HepG2 (cell line): ENCODE measurements around the gene CCDC183. TPM values are rescaled to one million over a fixed set of nuclear protein-coding genes. Genes with fewer than 3 reads are reported as not detected.

ENCODE experiments used
- DBP ChIP-seq: sonication (generic); formaldehyde crosslinking; IDR thresholded peaks from 2 replicates; pipeline ENCODE4 v1.4.0; 2020; ENCODE audit warnings: missing genetic modification reagents; ENCODE audit errors: not compliant biosample characterization
- FLYWCH1 ChIP-seq: sonication (generic); formaldehyde crosslinking; IDR thresholded peaks from 2 replicates; pipeline ENCODE4 v1.8.1; 2023; ENCODE audit warnings: mild to moderate bottlenecking, missing genetic modification reagents
- FOSL2 ChIP-seq: sonication (generic); formaldehyde crosslinking; IDR thresholded peaks from 2 replicates; pipeline ENCODE4 v1.4.0; 2020; ENCODE audit warnings: missing genetic modification reagents
- FOXP1 ChIP-seq, 2 experiments: fragments of 450-650 bp in 1 of 2; IDR thresholded peaks; 2 replicates each; pipeline ENCODE4 v1.6.1; 2017 to 2018; ENCODE audit warnings: antibody characterized with exemption in 1 of 2
- HOXA9 ChIP-seq: sonication (generic); formaldehyde crosslinking; IDR thresholded peaks from 2 replicates; pipeline ENCODE4 v1.8.1; 2022; ENCODE audit warnings: missing genetic modification reagents, mild to moderate bottlenecking, moderate library complexity, borderline replicate concordance
- KLF15 ChIP-seq: sonication (generic); formaldehyde crosslinking; IDR thresholded peaks from 2 replicates; pipeline ENCODE4 v1.8.1; 2023; ENCODE audit warnings: borderline replicate concordance, mild to moderate bottlenecking, inconsistent platforms, missing genetic modification reagents, mixed read lengths
- SKIL ChIP-seq: sonication (generic); formaldehyde crosslinking; IDR thresholded peaks from 2 replicates; pipeline ENCODE4 v1.8.0; 2022; ENCODE audit warnings: missing genetic modification reagents, mild to moderate bottlenecking, moderate library complexity, borderline replicate concordance
- SP5 ChIP-seq: IDR thresholded peaks from 2 replicates; pipeline ENCODE4 v1.6.1; 2016; ENCODE audit warnings: low read depth, borderline replicate concordance
- SSRP1 ChIP-seq: IDR thresholded peaks from 2 replicates; pipeline ENCODE4 v1.6.1; 2016; ENCODE audit warnings: control low read depth
- ZEB1 ChIP-seq: IDR thresholded peaks from 2 replicates; pipeline ENCODE4 v1.6.1; 2012; ENCODE audit warnings: mild to moderate bottlenecking, low read depth, inconsistent platforms; ENCODE audit not compliant: insufficient replicate concordance
- polyA plus RNA-seq, 8 experiments: library from polyadenylated mRNA; depleted of rRNA in 3 of 8; stranded (reverse) in 7 of 8; unstranded in 1 of 8; fragments of >200 nt; fragmentation: Illumina TruSeq in 4 of 8; extraction: Trizol in 4 of 8; gene quantifications; 2 replicates each; pipeline versions ENCODE4 v1.2.1 to v1.2.3, GENCODE V29; 2011 to 2016; ENCODE audit warnings: low read depth in 4 of 8, missing spikeins in 1 of 8, mixed read lengths in 1 of 8; ENCODE audit not compliant: insufficient read depth in 1 of 8
- total RNA-seq, 5 experiments: library from RNA; depleted of rRNA; stranded (reverse); fragments of >200 nt; fragmentation: Illumina TruSeq; extraction: Trizol; gene quantifications; 2 replicates each; pipeline ENCODE4 v1.2.3, GENCODE V29; 2016; ENCODE audit warnings: low read depth in 1 of 5
- TF ChIP-seq, protein P1 (sequence below): sonication (generic); formaldehyde crosslinking; IDR thresholded peaks from 2 replicates; pipeline ENCODE4 v1.4.0; 2020; ENCODE audit warnings: missing genetic modification reagents
- TF ChIP-seq, protein P2 (sequence below): sonication (generic); formaldehyde crosslinking; conservative IDR thresholded peaks from 2 replicates; pipeline ENCODE4 v1.4.0; 2020; ENCODE audit warnings: missing genetic modification reagents
- TF ChIP-seq, protein P3 (sequence below): IDR thresholded peaks from 2 replicates; pipeline ENCODE4 v1.6.1; 2016
- TF ChIP-seq, protein P4 (sequence below): fragments of 450-650 bp; IDR thresholded peaks from 2 replicates; pipeline ENCODE4 v1.6.1; 2017
- TF ChIP-seq, protein P5 (sequence below): sonication (generic); formaldehyde crosslinking; IDR thresholded peaks from 2 replicates; pipeline ENCODE4 v1.5.0; 2020; ENCODE audit warnings: missing genetic modification reagents

CCDC183 gene
- total and polyA plus RNA-seq, 2 of the 13 experiments (the other 11 are each of a cell fraction or from before 2014, with no cell fraction given), result 5.0 to 66.4 TPM

DNA sequence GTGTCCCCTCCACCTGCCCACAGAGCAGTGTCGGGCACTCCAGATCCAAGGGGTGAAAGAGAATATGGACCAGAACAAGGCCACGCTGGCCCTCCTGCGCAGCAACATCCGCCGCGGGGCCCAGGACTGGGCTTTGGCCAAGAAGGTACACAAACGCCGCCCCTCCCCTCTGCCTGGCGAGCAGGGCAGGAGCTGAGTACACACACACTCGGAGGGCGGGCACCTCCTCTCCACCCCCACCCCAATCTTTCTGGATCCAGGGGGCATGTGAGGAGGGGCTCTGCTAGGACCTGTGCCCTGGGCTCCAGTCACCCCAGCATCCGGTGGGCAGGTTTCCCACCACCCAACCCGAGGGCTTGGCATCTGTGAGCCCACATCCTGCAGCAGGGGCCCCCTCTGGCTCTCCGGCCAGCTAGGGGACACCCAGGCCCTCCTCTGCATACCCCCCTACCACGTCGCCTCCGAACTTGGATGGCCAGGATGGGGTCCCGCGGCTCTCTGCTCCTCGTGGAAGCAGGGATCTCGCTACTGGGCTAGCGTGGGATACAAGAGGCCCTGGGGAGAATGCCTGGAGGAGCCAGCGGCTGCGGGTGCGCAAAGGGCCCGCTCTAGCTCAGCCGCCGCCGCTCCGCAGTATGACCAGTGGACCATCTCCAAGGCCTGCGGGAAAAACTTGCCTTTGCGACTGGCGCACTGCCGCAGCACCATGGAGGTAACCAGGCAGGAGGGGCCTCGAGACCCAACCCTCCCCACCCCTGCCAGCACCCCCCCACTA is 3.1 kb downstream of the CCDC183 start (continued):
- TF ChIP-seq, protein P1, sequence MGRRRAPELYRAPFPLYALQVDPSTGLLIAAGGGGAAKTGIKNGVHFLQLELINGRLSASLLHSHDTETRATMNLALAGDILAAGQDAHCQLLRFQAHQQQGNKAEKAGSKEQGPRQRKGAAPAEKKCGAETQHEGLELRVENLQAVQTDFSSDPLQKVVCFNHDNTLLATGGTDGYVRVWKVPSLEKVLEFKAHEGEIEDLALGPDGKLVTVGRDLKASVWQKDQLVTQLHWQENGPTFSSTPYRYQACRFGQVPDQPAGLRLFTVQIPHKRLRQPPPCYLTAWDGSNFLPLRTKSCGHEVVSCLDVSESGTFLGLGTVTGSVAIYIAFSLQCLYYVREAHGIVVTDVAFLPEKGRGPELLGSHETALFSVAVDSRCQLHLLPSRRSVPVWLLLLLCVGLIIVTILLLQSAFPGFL (CRISPR knock-in tag), result no peak; the same call in 1 of the 2 replicates
- TF ChIP-seq, protein P2, sequence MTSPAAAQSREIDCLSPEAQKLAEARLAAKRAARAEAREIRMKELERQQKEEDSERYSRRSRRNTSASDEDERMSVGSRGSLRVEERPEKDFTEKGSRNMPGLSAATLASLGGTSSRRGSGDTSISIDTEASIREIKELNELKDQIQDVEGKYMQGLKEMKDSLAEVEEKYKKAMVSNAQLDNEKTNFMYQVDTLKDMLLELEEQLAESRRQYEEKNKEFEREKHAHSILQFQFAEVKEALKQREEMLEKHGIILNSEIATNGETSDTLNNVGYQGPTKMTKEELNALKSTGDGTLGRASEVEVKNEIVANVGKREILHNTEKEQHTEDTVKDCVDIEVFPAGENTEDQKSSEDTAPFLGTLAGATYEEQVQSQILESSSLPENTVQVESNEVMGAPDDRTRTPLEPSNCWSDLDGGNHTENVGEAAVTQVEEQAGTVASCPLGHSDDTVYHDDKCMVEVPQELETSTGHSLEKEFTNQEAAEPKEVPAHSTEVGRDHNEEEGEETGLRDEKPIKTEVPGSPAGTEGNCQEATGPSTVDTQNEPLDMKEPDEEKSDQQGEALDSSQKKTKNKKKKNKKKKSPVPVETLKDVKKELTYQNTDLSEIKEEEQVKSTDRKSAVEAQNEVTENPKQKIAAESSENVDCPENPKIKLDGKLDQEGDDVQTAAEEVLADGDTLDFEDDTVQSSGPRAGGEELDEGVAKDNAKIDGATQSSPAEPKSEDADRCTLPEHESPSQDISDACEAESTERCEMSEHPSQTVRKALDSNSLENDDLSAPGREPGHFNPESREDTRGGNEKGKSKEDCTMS (CRISPR knock-in tag), result no peak
- TF ChIP-seq KLF15 (CRISPR knock-in tag) (no peak), HOXA9 (no peak), FOXP1 (IDR thresholded peaks at IDR 0.05) (no peak), FOXP1 (CRISPR knock-in tag; IDR thresholded peaks at IDR 0.05) (peak; percentile 78), SSRP1 (CRISPR knock-in tag) (no peak), ZEB1 (no peak), FLYWCH1 (CRISPR knock-in tag) (no peak), DBP (CRISPR knock-in tag) (no peak), SP5 (peak; percentile 97), FOSL2 (CRISPR knock-in tag) (peak; percentile 26; the same call in 1 of the 2 replicates), SKIL (CRISPR knock-in tag) (peak; percentile 67; the same call in 1 of the 2 replicates)
- TF ChIP-seq, protein P3, sequence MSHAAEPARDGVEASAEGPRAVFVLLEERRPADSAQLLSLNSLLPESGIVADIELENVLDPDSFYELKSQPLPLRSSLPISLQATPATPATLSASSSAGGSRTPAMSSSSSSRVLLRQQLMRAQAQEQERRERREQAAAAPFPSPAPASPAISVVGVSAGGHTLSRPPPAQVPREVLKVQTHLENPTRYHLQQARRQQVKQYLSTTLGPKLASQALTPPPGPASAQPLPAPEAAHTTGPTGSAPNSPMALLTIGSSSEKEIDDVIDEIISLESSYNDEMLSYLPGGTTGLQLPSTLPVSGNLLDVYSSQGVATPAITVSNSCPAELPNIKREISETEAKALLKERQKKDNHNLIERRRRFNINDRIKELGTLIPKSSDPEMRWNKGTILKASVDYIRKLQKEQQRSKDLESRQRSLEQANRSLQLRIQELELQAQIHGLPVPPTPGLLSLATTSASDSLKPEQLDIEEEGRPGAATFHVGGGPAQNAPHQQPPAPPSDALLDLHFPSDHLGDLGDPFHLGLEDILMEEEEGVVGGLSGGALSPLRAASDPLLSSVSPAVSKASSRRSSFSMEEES, result peak; percentile 62
- TF ChIP-seq, protein P4, sequence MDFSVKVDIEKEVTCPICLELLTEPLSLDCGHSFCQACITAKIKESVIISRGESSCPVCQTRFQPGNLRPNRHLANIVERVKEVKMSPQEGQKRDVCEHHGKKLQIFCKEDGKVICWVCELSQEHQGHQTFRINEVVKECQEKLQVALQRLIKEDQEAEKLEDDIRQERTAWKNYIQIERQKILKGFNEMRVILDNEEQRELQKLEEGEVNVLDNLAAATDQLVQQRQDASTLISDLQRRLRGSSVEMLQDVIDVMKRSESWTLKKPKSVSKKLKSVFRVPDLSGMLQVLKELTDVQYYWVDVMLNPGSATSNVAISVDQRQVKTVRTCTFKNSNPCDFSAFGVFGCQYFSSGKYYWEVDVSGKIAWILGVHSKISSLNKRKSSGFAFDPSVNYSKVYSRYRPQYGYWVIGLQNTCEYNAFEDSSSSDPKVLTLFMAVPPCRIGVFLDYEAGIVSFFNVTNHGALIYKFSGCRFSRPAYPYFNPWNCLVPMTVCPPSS, result no peak
- TF ChIP-seq, protein P5, sequence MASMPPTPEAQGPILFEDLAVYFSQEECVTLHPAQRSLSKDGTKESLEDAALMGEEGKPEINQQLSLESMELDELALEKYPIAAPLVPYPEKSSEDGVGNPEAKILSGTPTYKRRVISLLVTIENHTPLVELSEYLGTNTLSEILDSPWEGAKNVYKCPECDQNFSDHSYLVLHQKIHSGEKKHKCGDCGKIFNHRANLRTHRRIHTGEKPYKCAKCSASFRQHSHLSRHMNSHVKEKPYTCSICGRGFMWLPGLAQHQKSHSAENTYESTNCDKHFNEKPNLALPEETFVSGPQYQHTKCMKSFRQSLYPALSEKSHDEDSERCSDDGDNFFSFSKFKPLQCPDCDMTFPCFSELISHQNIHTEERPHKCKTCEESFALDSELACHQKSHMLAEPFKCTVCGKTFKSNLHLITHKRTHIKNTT (CRISPR knock-in tag), result no peak
